ENCODE results near the gene MBNL3.
A peak's percentile ranks its signal among the peaks of the same experiment; 100 is the strongest.

Gene MBNL3

DNA sequence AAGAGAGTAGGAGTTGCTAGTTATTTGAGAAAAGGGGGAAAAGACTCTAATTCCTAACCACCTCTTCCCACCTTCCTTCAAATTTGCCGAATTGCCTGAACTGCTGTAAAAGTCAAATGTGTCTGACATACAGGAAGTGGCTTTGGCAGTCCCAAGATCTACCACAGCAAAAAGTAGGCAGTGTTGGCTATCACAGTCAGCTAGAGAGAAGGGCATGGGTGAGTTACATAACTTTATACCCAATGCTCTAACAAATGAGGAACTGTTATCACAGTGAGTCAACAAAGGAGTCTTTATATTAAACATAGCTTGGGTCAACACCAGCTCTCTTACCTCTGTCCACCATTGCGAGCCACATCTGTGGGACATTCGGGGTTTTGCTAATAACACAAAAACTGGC is 2.4 kb upstream of the MBNL3 start:
- peak in 1 of 2 donors; percentile 12 for DNase-seq (ENCODE audit: low spot score in 2 of 2)
- ATAC-seq (replicated peaks; ENCODE audit: extremely low read depth, poor library complexity, severe bottlenecking) = peak; percentile 55
- H3K4me1 Mint-ChIP-seq = peaks cover 25% of the 10 kb centered on the region
- peak overlapping the region; percentile 91 for H3K27ac Mint-ChIP-seq (ENCODE audit: low read depth)
- H3K36me3 Mint-ChIP-seq (ENCODE audit: insufficient read depth) = peaks cover 11% of the 10 kb centered on the region
- no peaks in the 10 kb centered on the region for H3K9me3 Mint-ChIP-seq
- H3K4me3 Mint-ChIP-seq = peak overlapping the region; percentile 98
- H3K27me3 Mint-ChIP-seq = no peaks in the 10 kb centered on the region

GRCh38 chrX:132489578-132490419 is 961 bp upstream of the MBNL3 start:
- no peaks in the 10 kb centered on the region for H3K27me3 Mint-ChIP-seq
- H3K9me3 Mint-ChIP-seq = no peaks in the 10 kb centered on the region
- peaks cover 11% of the 10 kb centered on the region for H3K36me3 Mint-ChIP-seq (ENCODE audit: insufficient read depth)
- DNase-seq (ENCODE audit: low spot score in 2 of 2) (peak; percentile 28 to 35), ATAC-seq (replicated peaks; ENCODE audit: extremely low read depth, poor library complexity, severe bottlenecking) (peak; percentile 33)
- peak overlapping the region; percentile 98 for H3K4me3 Mint-ChIP-seq
- H3K4me1 Mint-ChIP-seq = peaks cover 31% of the 10 kb centered on the region
- peak overlapping the region; percentile 91 for H3K27ac Mint-ChIP-seq (ENCODE audit: low read depth)

GRCh38 chrX:132488180-132488705 is 595 bp downstream of the MBNL3 start:
- DNase-seq (ENCODE audit: low spot score in 2 of 2) (no peak), ATAC-seq (replicated peaks; ENCODE audit: extremely low read depth, poor library complexity, severe bottlenecking) (peak; percentile 40)
- Mint-ChIP-seq H3K36me3 (ENCODE audit: insufficient read depth) (peaks cover 11% of the 10 kb centered on the region), H3K9me3 (no peaks in the 10 kb centered on the region), H3K4me3 (peak overlapping the region; percentile 98), H3K27me3 (no peaks in the 10 kb centered on the region), H3K27ac (ENCODE audit: low read depth) (peak overlapping the region; percentile 93), H3K4me1 (peaks cover 38% of the 10 kb centered on the region)

- Mint-ChIP-seq H3K4me3 (peak overlapping the region; percentile 98), H3K27ac (ENCODE audit: low read depth) (peak overlapping the region; percentile 38), H3K36me3 (ENCODE audit: insufficient read depth) (peaks cover 11% of the 10 kb centered on the region), H3K4me1 (peaks cover 38% of the 10 kb centered on the region), H3K27me3 (no peaks in the 10 kb centered on the region), H3K9me3 (no peaks in the 10 kb centered on the region)
- ATAC-seq (replicated peaks; ENCODE audit: extremely low read depth, poor library complexity, severe bottlenecking) (no peak), DNase-seq (ENCODE audit: low spot score in 2 of 2) (no peak)
These were observed 2.1 kb downstream of the MBNL3 start for GRCh38 chrX:132486599-132487178.

GRCh38 chrX:132483951-132484350 is 4.9 kb downstream of the MBNL3 start:
- no peak for ATAC-seq (replicated peaks; ENCODE audit: extremely low read depth, poor library complexity, severe bottlenecking)
- no peak overlapping the region for H3K27ac Mint-ChIP-seq (ENCODE audit: low read depth)
- H3K9me3 Mint-ChIP-seq = no peaks in the 10 kb centered on the region
- no peak overlapping the region for H3K4me3 Mint-ChIP-seq
- peaks cover 4% of the 10 kb centered on the region for H3K36me3 Mint-ChIP-seq (ENCODE audit: insufficient read depth)
- peaks cover 44% of the 10 kb centered on the region for H3K4me1 Mint-ChIP-seq
- no peak for DNase-seq (ENCODE audit: low spot score in 2 of 2)
- H3K27me3 Mint-ChIP-seq = no peaks in the 10 kb centered on the region

GRCh38 chrX:132483488-132483887 is 5.3 kb downstream of the MBNL3 start:
- no peaks in the 10 kb centered on the region for H3K9me3 Mint-ChIP-seq
- H3K4me3 Mint-ChIP-seq = no peak overlapping the region
- DNase-seq (ENCODE audit: low spot score in 2 of 2) (no peak), ATAC-seq (replicated peaks; ENCODE audit: extremely low read depth, poor library complexity, severe bottlenecking) (no peak)
- no peak overlapping the region for H3K27ac Mint-ChIP-seq (ENCODE audit: low read depth)
- H3K27me3 Mint-ChIP-seq = no peaks in the 10 kb centered on the region
- H3K4me1 Mint-ChIP-seq = peaks cover 42% of the 10 kb centered on the region
- peaks cover 4% of the 10 kb centered on the region for H3K36me3 Mint-ChIP-seq (ENCODE audit: insufficient read depth)

DNA sequence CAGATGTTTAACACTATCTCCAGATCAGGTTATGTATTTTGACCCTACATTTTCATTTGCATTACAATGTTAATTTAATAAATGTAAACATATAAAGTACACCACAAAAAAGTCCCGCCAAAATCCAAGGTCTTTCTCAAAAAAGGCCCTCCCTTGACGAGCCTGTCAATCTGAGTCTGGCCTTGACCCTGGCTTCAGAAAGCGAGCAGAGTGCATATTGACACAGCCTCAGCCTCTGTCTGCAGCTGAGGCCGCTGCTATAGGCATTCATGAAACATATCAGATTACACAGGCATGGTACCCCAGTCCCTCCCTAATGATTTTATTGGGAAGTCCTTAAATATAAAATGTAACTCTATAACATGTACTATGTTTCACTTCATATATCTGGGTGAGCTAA is 6.2 kb downstream of the MBNL3 start:
- Mint-ChIP-seq H3K27me3 (no peaks in the 10 kb centered on the region), H3K4me3 (no peak overlapping the region), H3K9me3 (no peaks in the 10 kb centered on the region), H3K4me1 (peaks cover 38% of the 10 kb centered on the region), H3K27ac (ENCODE audit: low read depth) (no peak overlapping the region), H3K36me3 (ENCODE audit: insufficient read depth) (no peaks in the 10 kb centered on the region)
- DNase-seq (ENCODE audit: low spot score in 2 of 2) (no peak), ATAC-seq (replicated peaks; ENCODE audit: extremely low read depth, poor library complexity, severe bottlenecking) (no peak)

DNA sequence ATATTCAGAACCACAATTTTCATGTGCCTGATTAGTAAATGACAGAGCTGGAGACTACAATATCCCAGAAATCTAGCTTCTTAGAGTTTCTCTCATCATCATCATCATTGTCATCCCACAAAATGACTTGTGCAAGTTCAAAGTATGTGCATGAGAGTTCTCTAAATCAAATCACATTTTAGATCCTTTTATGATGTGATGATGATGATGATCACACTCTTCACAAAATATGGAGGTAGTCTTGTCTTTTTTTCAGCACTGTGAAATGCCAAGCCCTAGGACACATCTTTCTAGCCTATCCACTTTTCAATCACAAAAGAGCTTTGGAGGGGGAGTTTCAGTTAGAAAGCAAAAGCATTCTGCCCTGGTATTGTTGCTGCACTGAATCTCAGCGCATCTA is 7.4 kb downstream of the MBNL3 start:
- Mint-ChIP-seq H3K27me3 (no peaks in the 10 kb centered on the region), H3K9me3 (no peaks in the 10 kb centered on the region), H3K27ac (ENCODE audit: low read depth) (no peak overlapping the region), H3K4me1 (peaks cover 29% of the 10 kb centered on the region), H3K36me3 (ENCODE audit: insufficient read depth) (no peaks in the 10 kb centered on the region), H3K4me3 (peak overlapping the region; percentile 74)
- ATAC-seq (replicated peaks; ENCODE audit: extremely low read depth, poor library complexity, severe bottlenecking) = no peak
- no peak for DNase-seq (ENCODE audit: low spot score in 2 of 2)

- Mint-ChIP-seq H3K27me3 (no peaks in the 10 kb centered on the region), H3K36me3 (ENCODE audit: insufficient read depth) (no peaks in the 10 kb centered on the region), H3K4me1 (peaks cover 23% of the 10 kb centered on the region), H3K9me3 (no peaks in the 10 kb centered on the region), H3K4me3 (peak overlapping the region; percentile 74), H3K27ac (ENCODE audit: low read depth) (peak overlapping the region; percentile 90)
- DNase-seq (ENCODE audit: low spot score in 2 of 2) (peak in 1 of 2 donors; percentile 18), ATAC-seq (replicated peaks; ENCODE audit: extremely low read depth, poor library complexity, severe bottlenecking) (peak; percentile 89)
These were observed 8.1 kb downstream of the MBNL3 start for GRCh38 chrX:132480581-132481203.

GRCh38 chrX:132474544-132475248 is 14.1 kb downstream of the MBNL3 start:
- no peak for DNase-seq (ENCODE audit: low spot score in 2 of 2)
- peak overlapping the region; percentile 47 for H3K27ac Mint-ChIP-seq (ENCODE audit: low read depth)
- H3K4me3 Mint-ChIP-seq = peak overlapping the region; percentile 30

GRCh38 chrX:132472397-132472796 is 16.4 kb downstream of the MBNL3 start:
- Mint-ChIP-seq H3K36me3 (ENCODE audit: insufficient read depth) (peaks cover 2% of the 10 kb centered on the region), H3K4me3 (no peak overlapping the region), H3K4me1 (peaks cover 18% of the 10 kb centered on the region), H3K27ac (ENCODE audit: low read depth) (no peak overlapping the region), H3K27me3 (no peaks in the 10 kb centered on the region), H3K9me3 (no peaks in the 10 kb centered on the region)
- DNase-seq (ENCODE audit: low spot score in 2 of 2) (no peak), ATAC-seq (replicated peaks; ENCODE audit: extremely low read depth, poor library complexity, severe bottlenecking) (no peak)

More at GRCh38 chrX:132474544-132475248, 14.1 kb downstream of the MBNL3 start:
- Mint-ChIP-seq H3K9me3 (no peaks in the 10 kb centered on the region), H3K4me1 (peaks cover 18% of the 10 kb centered on the region), H3K27me3 (no peaks in the 10 kb centered on the region), H3K36me3 (ENCODE audit: insufficient read depth) (no peaks in the 10 kb centered on the region)
- ATAC-seq (replicated peaks; ENCODE audit: extremely low read depth, poor library complexity, severe bottlenecking) = no peak

GRCh38 chrX:132470831-132471230 is 18.0 kb downstream of the MBNL3 start:
- Mint-ChIP-seq H3K36me3 (ENCODE audit: insufficient read depth) (peaks cover 2% of the 10 kb centered on the region), H3K27me3 (no peaks in the 10 kb centered on the region), H3K4me3 (no peak overlapping the region), H3K27ac (ENCODE audit: low read depth) (no peak overlapping the region), H3K9me3 (no peaks in the 10 kb centered on the region), H3K4me1 (peaks cover 18% of the 10 kb centered on the region)
- ATAC-seq (replicated peaks; ENCODE audit: extremely low read depth, poor library complexity, severe bottlenecking) (no peak), DNase-seq (ENCODE audit: low spot score in 2 of 2) (no peak)

All from central memory CD8-positive, alpha-beta T cell (primary cell).